Ishikawa (cell line): ENCODE measurements around the gene KRT12.

Experiments
- CEBPB ChIP-seq: IDR thresholded peaks from 2 replicates; pipeline ENCODE4 v1.6.1; 2012
- CREB1 ChIP-seq: IDR thresholded peaks from 2 replicates; pipeline ENCODE4 v1.6.1; 2012; ENCODE audit warnings: low read depth
- EGR1 ChIP-seq: IDR thresholded peaks from 2 replicates; pipeline ENCODE4 v1.6.1; 2012
- EP300 ChIP-seq: IDR thresholded peaks from 2 replicates; pipeline ENCODE4 v1.6.1; 2012; ENCODE audit warnings: borderline replicate concordance
- FOXM1 ChIP-seq: IDR thresholded peaks from 2 replicates; pipeline ENCODE4 v1.6.1; 2012; ENCODE audit warnings: low read depth, borderline replicate concordance
- NFIC ChIP-seq: IDR thresholded peaks from 2 replicates; pipeline ENCODE4 v1.6.1; 2012
- RAD21 ChIP-seq: IDR thresholded peaks from 2 replicates; pipeline ENCODE4 v1.6.1; 2012; ENCODE audit warnings: low read depth
- TAF1 ChIP-seq: IDR thresholded peaks from 2 replicates; pipeline ENCODE4 v1.6.1; 2012; ENCODE audit warnings: low read depth, mild to moderate bottlenecking
- TCF12 ChIP-seq: IDR thresholded peaks from 2 replicates; pipeline ENCODE4 v1.6.1; 2012; ENCODE audit warnings: low read depth
- TEAD4 ChIP-seq: IDR thresholded peaks from 2 replicates; pipeline ENCODE4 v1.6.1; 2012
- YY1 ChIP-seq: IDR thresholded peaks from 2 replicates; pipeline ENCODE4 v1.6.1; 2012; ENCODE audit warnings: low read depth
- ZBTB7A ChIP-seq: IDR thresholded peaks from 2 replicates; pipeline ENCODE4 v1.6.1; 2012; ENCODE audit warnings: low read depth
- TF ChIP-seq, protein P1 (sequence below): IDR thresholded peaks from 2 replicates; pipeline ENCODE4 v1.6.1; 2012
- TF ChIP-seq, protein P2 (sequence below): IDR thresholded peaks from 2 replicates; pipeline ENCODE4 v1.6.1; 2012
- TF ChIP-seq, protein P3 (sequence below): IDR thresholded peaks from 2 replicates; pipeline ENCODE4 v1.6.1; 2012; ENCODE audit warnings: low read depth, mild to moderate bottlenecking

Gene KRT12

DNA sequence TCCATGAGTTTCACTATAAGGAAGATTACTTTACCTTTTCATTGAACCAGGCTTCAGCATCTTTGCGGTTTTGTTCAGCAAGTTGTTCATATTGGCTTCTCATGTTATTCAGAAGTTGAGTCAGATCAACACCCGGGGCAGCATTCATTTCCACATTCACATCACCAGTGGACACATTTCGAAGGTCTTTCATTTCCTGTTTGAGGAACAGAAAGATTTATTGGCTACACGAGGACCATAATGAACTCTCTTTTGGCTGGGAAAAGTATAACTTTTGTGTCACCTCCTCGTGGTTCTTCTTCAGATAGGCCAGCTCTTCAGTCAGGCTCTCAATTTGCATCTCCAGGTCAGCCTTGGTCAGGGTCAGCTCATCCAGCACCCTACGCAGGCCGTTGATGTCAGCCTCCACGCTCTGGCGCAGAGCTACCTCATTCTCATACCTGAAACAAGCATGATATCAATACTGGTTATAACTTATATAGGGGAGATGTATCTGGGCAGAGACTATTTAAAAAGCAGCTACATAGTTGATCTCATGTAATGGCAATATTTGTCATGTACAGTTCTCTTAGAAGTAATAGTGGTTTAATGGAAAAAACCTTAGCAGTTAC is 46.7 kb downstream of the KRT12 start:
- TF ChIP-seq ZBTB7A: no peak
- no peak for TF ChIP-seq TCF12
- TF ChIP-seq CEBPB: no peak

DNA sequence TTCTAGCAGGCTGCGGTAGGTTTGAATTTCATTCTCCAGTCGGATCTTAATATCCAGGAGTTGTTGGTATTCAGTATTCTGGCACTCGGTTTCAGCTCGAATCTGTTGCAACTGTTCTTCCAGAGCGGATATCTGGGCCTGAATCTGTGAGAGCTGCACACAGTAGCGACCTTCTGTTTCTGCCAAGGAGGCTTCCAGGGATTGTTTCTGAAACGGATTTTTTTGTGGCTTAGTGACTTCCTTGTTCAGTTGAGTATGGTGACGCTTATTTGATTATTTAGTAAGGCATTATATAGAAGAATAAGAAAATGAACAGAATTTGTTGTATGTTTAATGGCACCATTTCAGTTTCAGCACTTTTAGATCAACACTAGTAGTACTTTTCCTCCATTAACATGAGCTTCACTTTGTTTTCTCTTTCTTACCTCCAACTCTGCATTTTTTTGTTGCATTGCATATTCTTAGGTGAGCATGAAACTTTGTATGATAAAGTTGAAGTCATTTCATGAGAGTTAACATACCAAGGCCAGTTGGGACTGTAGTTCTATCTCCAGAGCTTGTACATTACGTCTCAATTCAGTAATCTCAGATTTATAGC is 47.4 kb downstream of the KRT12 start:
- TF ChIP-seq TEAD4: no peak
- no peak for TF ChIP-seq CEBPB
- no peak for TF ChIP-seq CREB1
- TF ChIP-seq, protein P1, sequence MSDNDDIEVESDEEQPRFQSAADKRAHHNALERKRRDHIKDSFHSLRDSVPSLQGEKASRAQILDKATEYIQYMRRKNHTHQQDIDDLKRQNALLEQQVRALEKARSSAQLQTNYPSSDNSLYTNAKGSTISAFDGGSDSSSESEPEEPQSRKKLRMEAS: no peak

DNA sequence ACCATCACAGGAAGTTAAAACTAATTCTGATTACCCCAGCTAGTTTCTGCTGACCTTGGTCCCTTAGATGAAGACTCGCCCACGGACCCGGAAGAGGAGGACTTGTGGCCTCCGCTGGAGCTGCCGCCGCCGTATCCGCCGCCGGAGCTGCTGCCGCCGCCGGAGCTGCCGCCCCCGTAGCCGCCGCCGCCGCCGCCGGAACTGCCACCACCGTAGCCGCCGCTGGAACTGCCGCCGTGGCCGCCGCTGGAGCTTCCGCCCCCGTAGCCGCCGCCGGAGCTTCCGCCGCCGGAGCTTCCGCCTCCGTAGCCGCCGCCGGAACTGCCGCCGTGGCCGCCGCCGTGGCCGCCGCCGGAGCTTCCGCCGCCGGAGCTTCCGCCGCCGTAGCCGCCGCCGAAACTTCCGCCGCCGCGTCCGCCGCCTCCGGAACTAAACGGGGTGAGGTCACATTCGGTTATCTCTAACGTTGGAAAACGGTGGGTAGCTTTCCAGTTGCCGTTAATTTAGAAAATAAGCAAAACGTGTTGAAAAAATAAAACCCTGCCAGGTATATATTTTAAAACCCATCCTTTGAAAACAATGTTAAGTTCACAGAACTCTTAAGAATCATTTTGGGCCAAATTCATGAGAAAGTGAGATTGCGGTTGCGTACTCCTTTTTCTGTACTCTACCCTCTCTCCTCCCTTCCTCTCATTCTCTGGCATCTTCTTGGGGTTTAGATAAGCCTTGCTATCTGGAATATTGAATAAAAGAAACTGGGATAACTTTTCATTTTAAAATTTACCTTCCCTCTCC is 48.1 kb downstream of the KRT12 start:
- TF ChIP-seq TEAD4 (no peak), RAD21 (no peak), CEBPB (no peak), CREB1 (no peak), YY1 (no peak), EP300 (peak; percentile 77), TCF12 (no peak), ZBTB7A (no peak), FOXM1 (no peak), EGR1 (peak; percentile 42; the same call in 1 of the 2 replicates), NFIC (no peak), TAF1 (peak; percentile 27; the same call in 1 of the 2 replicates)
- TF ChIP-seq, protein P2, sequence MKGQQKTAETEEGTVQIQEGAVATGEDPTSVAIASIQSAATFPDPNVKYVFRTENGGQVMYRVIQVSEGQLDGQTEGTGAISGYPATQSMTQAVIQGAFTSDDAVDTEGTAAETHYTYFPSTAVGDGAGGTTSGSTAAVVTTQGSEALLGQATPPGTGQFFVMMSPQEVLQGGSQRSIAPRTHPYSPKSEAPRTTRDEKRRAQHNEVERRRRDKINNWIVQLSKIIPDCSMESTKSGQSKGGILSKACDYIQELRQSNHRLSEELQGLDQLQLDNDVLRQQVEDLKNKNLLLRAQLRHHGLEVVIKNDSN: no peak
- TF ChIP-seq, protein P1: no peak
- TF ChIP-seq, protein P3, sequence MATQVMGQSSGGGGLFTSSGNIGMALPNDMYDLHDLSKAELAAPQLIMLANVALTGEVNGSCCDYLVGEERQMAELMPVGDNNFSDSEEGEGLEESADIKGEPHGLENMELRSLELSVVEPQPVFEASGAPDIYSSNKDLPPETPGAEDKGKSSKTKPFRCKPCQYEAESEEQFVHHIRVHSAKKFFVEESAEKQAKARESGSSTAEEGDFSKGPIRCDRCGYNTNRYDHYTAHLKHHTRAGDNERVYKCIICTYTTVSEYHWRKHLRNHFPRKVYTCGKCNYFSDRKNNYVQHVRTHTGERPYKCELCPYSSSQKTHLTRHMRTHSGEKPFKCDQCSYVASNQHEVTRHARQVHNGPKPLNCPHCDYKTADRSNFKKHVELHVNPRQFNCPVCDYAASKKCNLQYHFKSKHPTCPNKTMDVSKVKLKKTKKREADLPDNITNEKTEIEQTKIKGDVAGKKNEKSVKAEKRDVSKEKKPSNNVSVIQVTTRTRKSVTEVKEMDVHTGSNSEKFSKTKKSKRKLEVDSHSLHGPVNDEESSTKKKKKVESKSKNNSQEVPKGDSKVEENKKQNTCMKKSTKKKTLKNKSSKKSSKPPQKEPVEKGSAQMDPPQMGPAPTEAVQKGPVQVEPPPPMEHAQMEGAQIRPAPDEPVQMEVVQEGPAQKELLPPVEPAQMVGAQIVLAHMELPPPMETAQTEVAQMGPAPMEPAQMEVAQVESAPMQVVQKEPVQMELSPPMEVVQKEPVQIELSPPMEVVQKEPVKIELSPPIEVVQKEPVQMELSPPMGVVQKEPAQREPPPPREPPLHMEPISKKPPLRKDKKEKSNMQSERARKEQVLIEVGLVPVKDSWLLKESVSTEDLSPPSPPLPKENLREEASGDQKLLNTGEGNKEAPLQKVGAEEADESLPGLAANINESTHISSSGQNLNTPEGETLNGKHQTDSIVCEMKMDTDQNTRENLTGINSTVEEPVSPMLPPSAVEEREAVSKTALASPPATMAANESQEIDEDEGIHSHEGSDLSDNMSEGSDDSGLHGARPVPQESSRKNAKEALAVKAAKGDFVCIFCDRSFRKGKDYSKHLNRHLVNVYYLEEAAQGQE: no peak

DNA sequence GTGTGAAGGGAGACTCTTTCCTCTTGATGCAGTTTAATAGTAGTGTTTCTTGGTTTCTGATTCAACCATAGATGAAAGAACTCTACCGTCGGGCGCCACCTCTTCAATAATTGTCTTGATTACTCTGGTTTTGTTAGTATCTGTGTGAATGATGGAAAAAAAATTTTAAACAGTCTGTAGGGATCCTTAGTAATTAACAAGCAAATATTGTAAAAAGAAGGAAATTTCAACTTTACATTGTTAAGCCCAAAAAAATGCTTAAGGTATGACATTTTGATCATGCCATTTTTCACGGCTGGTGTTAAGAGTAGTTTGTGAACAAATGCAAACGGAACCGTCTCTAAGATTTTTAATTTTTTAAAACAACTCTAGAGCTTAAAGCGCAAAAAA is 48.7 kb downstream of the KRT12 start:
- TF ChIP-seq, protein P2: no peak
- TF ChIP-seq CEBPB (no peak), CREB1 (no peak), FOXM1 (no peak), YY1 (no peak), EP300 (no peak), NFIC (no peak), EGR1 (no peak), TCF12 (no peak), ZBTB7A (no peak)
- TF ChIP-seq, protein P1: no peak

DNA sequence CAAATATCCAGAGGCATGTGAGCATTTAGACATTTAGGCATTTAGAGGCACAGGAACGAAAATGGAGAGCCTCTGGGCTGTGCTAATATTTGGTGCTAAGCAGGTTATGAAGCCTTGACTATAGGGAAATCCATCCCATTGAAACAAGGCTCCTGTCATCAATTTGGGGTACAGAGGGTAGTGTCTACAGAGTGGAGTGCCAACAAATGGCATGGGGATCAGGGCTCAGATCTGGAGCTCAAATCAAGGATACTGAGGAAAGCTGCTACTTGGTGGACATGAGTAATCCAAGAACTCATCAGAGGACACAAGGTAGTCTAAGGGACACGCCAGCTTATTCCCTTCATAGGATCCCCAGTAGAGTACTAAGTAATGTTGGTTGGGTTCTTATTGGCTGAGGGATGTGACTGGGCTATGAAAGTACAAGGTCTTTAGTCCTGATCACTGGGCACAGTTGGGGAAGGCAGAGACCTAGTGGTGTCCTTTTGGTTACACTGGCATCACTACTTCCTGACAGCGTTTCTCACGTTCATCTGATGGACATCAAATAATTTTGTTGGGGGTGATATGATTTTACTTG is 49.8 kb downstream of the KRT12 start:
- TF ChIP-seq TAF1 (no peak), EP300 (no peak), CREB1 (no peak), RAD21 (no peak), EGR1 (no peak), CEBPB (no peak), NFIC (no peak), TEAD4 (no peak), YY1 (no peak), ZBTB7A (no peak), FOXM1 (no peak), TCF12 (no peak)
- TF ChIP-seq, protein P2: no peak
- TF ChIP-seq, protein P3: no peak
- TF ChIP-seq, protein P1: no peak
